Activated naive CD4-positive, alpha-beta T cell treated with anti-CD3 and anti-CD28 coated beads, Interleukin-2, amount 10 ng/mL, durations not matched to agents 7 days and 5 days (primary cell): ENCODE data around the gene RNF39.
"Not testable (repeated sequence)": the region's sequence is repeated elsewhere in the genome, so short reads cannot be mapped to it uniquely, and the experiment has no call there.

Source experiments
- CTCF ChIA-PET: fragments of 350-600 bp; sonication (Branson Sonifier 250); formaldehyde crosslinking; loops from one replicate; lab custom pipeline; 2021; ENCODE audit warnings: antibody characterized with exemption; lab: Charles Lee
- DNase-seq: peaks from one replicate; pipeline ENCODE4 v3.0.0-alpha.2; 2020
- H3K27ac Mint-ChIP-seq: one replicate; pipeline ENCODE4 v1.8.0; 2021; ENCODE audit warnings: mild to moderate bottlenecking, moderate library complexity, mixed read lengths
- H3K27me3 Mint-ChIP-seq: one replicate; pipeline ENCODE4 v1.8.0; 2021; ENCODE audit warnings: mild to moderate bottlenecking, mixed read lengths
- H3K36me3 Mint-ChIP-seq: one replicate; pipeline ENCODE4 v1.8.0; 2021; ENCODE audit warnings: mixed read lengths
- H3K4me1 Mint-ChIP-seq: one replicate; pipeline ENCODE4 v1.8.0; 2021; ENCODE audit warnings: mixed read lengths
- H3K4me3 Mint-ChIP-seq: one replicate; pipeline ENCODE4 v1.8.0; 2021; ENCODE audit warnings: mild to moderate bottlenecking, moderate library complexity, mixed read lengths
- H3K9me3 Mint-ChIP-seq: one replicate; pipeline ENCODE4 v1.8.0; 2021; ENCODE audit warnings: mixed read lengths

Gene RNF39

DNA sequence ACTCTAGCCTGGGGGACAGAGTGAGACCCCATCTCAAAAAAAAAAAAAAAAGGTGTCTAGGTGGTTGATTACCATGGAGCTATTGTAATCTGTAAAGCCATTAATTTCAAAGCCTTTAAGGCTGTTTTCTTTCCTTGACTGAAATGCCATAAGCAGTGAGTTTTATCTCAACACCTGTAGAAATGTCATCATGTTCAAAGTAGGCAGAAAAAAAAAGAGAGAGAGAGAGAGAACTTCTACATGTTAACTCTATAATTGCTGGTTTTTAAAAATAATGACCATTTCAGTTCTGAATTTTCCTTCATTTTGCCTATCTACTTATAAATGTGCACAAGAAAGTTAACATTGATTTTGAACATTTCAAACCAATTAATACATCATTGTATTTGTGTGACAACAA lies 44.2 kb downstream of the RNF39 start:
- CTCF ChIA-PET: no interaction called here
- Mint-ChIP-seq H3K4me3 (no peak overlapping the region), H3K4me1 (no peaks in the 10 kb centered on the region), H3K9me3 (no peaks in the 10 kb centered on the region), H3K36me3 (peaks cover 2% of the 10 kb centered on the region), H3K27ac (no peak overlapping the region), H3K27me3 (no peaks in the 10 kb centered on the region)
- no peak for DNase-seq

DNA sequence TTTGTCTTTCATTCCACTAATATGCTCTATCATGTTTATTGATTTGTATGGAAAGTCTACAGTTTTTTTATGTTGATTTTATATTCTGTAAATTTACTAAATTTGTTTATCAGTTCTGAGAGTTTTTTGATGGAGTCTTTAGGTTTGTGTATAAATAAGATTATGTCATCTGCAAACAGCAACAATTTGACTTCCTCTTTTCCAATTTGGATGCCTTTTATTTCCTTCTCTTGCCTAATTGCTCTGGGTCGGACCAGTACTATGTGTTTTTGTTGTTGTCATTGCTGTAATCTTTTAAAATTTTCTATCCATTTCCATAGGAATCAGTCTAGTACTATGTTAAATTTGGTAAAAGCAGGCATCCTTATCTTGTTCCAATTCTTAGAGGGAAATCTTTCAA lies 46.0 kb downstream of the RNF39 start:
- no peaks in the 10 kb centered on the region for H3K36me3 Mint-ChIP-seq
- CTCF ChIA-PET: no interaction called here
- no peaks in the 10 kb centered on the region for H3K9me3 Mint-ChIP-seq
- H3K27ac Mint-ChIP-seq: no peak overlapping the region
- no peak for DNase-seq
- H3K27me3 Mint-ChIP-seq: no peaks in the 10 kb centered on the region
- no peak overlapping the region for H3K4me3 Mint-ChIP-seq
- H3K4me1 Mint-ChIP-seq: no peaks in the 10 kb centered on the region

GRCh38 chr6:30025186-30025585 lies 50.4 kb downstream of the RNF39 start:
- no peak overlapping the region for H3K4me3 Mint-ChIP-seq
- H3K27me3 Mint-ChIP-seq: no peaks in the 10 kb centered on the region
- H3K4me1 Mint-ChIP-seq: no peaks in the 10 kb centered on the region
- H3K27ac Mint-ChIP-seq: no peak overlapping the region
- DNase-seq: no peak
- H3K9me3 Mint-ChIP-seq: no peaks in the 10 kb centered on the region
- CTCF ChIA-PET: no interaction called here
- H3K36me3 Mint-ChIP-seq: no peaks in the 10 kb centered on the region

- H3K27me3 Mint-ChIP-seq, H3K27ac Mint-ChIP-seq, DNase-seq, H3K4me1 Mint-ChIP-seq, H3K36me3 Mint-ChIP-seq, H3K4me3 Mint-ChIP-seq, H3K9me3 Mint-ChIP-seq, CTCF ChIA-PET: not testable (repeated sequence)
These were observed 52.9 kb downstream of the RNF39 start for GRCh38 chr6:30022712-30023111.

GRCh38 chr6:30022189-30022588 lies 53.4 kb downstream of the RNF39 start:
- Mint-ChIP-seq H3K4me3 (no peak overlapping the region), H3K27ac (no peak overlapping the region), H3K9me3 (no peaks in the 10 kb centered on the region), H3K36me3 (no peaks in the 10 kb centered on the region), H3K27me3 (no peaks in the 10 kb centered on the region), H3K4me1 (no peaks in the 10 kb centered on the region)
- CTCF ChIA-PET: no interaction called here
- no peak for DNase-seq

- Mint-ChIP-seq H3K4me1 (no peaks in the 10 kb centered on the region), H3K36me3 (no peaks in the 10 kb centered on the region), H3K9me3 (no peaks in the 10 kb centered on the region), H3K4me3 (no peak overlapping the region), H3K27ac (no peak overlapping the region), H3K27me3 (no peaks in the 10 kb centered on the region)
- DNase-seq: no peak
- CTCF ChIA-PET: interaction anchor here (0.7 kb wide), 1 partner anchor 173 kb away, joined by 3 read pairs; no protein-coding TSS in a partner anchor
These were observed 54.9 kb downstream of the RNF39 start for GRCh38 chr6:30020626-30021025.
